Measurements from ENCODE around the gene RBAK. TPM values are rescaled to one million over a fixed set of nuclear protein-coding genes. Genes with fewer than 3 reads are reported as not detected.

The RBAK gene
- 11.0 TPM for polyA plus RNA-seq (2013)

GRCh38 chr7:5045558-5046396 is at the start of gene RBAK:
TSS of gene RBAK (plus strand) at chr7:5045860. CDS start at chr7:5048077, 2,217 bp downstream.
- no peaks in the 10 kb centered on the region for H3K27me3 ChIP-seq (replicated peaks in 2 of 5; ENCODE audit: control insufficient read depth in 4 of 5, insufficient read depth in 5 of 5, low read length in 4 of 5)
- H3K4me3 ChIP-seq (ENCODE audit: control insufficient read depth in 1 of 7, extremely low read depth in 1 of 7, insufficient read depth in 4 of 7, low read depth in 2 of 7, low read length in 6 of 7): peak within 1 kb of the TSS; percentile 64 to 81 (median 75)
- peaks cover 4 to 24% (median 17%) of the 10 kb centered on the region in 4 experiments for H3K36me3 ChIP-seq (ENCODE audit: control insufficient read depth in 4 of 4, insufficient read depth in 4 of 4, low read length in 3 of 4)
- DNase-seq: peak; percentile 94 to 97 (median 95)
- H3K27ac ChIP-seq (ENCODE audit: insufficient read depth in 1 of 2, low read depth in 1 of 2, low read length in 2 of 2, poor library complexity in 1 of 2, severe bottlenecking in 2 of 2): peak within 1 kb of the TSS; percentile 79 to 87
- CTCF ChIA-PET: interaction anchor here (0.9 to 1.1 kb wide), 2 partner anchors 40 to 72 kb away, joined by 3 read pairs; no protein-coding TSS in a partner anchor
- peaks cover 0 to 15% (median 5%) of the 10 kb centered on the region in 5 experiments for H3K9me3 ChIP-seq (ENCODE audit: control extremely low read depth in 1 of 5, control insufficient read depth in 4 of 5, insufficient read depth in 2 of 5, low read depth in 1 of 5, low read length in 4 of 5)
- under 1% methylated on average over 60 of the region's 69 CpGs for WGBS (ENCODE audit: insufficient coverage)
- POLR2A ChIA-PET: no interaction called here
- H3K4me1 ChIP-seq (ENCODE audit: control extremely low read depth in 1 of 4, control insufficient read depth in 4 of 4, insufficient read depth in 4 of 4, low read length in 3 of 4): peaks cover 0 to 4% (median 1%) of the 10 kb centered on the region in 4 experiments

DNA sequence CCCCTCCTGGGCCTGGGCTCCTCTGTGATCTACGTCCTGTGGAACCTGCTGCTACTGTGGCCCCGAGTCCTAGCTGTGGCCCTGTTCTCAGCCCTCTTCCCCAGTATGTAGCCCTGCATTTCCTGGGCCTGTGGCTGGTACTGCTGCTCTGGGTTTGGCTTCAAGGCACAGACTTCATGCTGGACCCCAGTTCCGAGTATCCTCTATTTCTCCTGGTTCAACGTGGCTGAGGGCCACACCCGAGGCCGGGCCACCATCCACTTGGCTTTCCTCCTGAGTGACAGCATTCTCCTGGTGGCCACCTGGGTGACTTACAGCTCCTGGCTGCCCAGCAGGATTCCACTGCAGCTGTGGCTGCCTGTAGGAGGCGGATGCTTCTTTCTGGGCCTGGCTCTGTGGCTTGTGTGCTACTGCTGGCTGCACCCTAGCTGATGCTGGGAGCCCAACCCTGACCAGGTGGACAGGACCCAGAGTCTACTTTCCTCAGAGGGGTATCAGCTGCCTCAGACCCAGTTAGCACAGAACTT is 48.9 kb upstream of the RBAK start:
- ChIA-PET POLR2A (no interaction called here), CTCF (no interaction called here)
- Histone ChIP-seq H3K9me3 (ENCODE audit: control extremely low read depth in 1 of 5, control insufficient read depth in 4 of 5, insufficient read depth in 2 of 5, low read depth in 1 of 5, low read length in 4 of 5) (no peaks in the 10 kb centered on the region), H3K4me3 (ENCODE audit: control insufficient read depth in 1 of 7, extremely low read depth in 1 of 7, insufficient read depth in 4 of 7, low read depth in 2 of 7, low read length in 6 of 7) (no peak overlapping the region), H3K36me3 (ENCODE audit: control insufficient read depth in 4 of 4, insufficient read depth in 4 of 4, low read length in 3 of 4) (peaks cover 11 to 70% (median 35%) of the 10 kb centered on the region in 4 experiments), H3K4me1 (ENCODE audit: control extremely low read depth in 1 of 4, control insufficient read depth in 4 of 4, insufficient read depth in 4 of 4, low read length in 3 of 4) (no peaks in the 10 kb centered on the region), H3K27ac (ENCODE audit: insufficient read depth in 1 of 2, low read depth in 1 of 2, low read length in 2 of 2, poor library complexity in 1 of 2, severe bottlenecking in 2 of 2) (no peak overlapping the region), H3K27me3 (replicated peaks in 2 of 5; ENCODE audit: control insufficient read depth in 4 of 5, insufficient read depth in 5 of 5, low read length in 4 of 5) (no peaks in the 10 kb centered on the region)
- DNase-seq: no peak
- whole genome bisulfite sequencing (ENCODE audit: insufficient coverage): 93% methylated on average over 7 of the region's 7 CpGs

DNA sequence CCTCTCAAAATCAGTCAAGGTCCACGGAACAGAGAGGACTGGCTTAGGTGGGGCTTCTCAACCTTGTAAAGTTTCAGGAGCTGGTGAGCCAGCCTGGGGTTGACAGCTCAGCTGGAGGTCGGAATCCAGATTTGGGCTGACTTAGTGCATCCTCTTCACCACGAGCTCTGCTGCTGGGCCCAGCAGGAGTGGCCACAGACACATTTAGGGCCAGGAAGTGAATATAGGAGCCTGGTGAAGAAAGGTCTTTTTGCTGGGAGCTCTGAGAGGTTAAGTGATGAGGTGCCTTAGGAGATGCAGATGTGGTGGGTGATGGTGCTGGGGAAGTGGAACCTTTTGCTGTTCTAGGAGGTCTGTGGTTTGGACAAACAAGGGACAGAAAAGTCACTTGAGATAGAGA is 47.4 kb upstream of the RBAK start:
- ChIA-PET CTCF (interaction anchor here (0.6 to 1.0 kb wide), 2 partner anchors 19 to 93 kb away, joined by 3 to 5 read pairs; no protein-coding TSS in a partner anchor), POLR2A (no interaction called here)
- Histone ChIP-seq H3K9me3 (ENCODE audit: control extremely low read depth in 1 of 5, control insufficient read depth in 4 of 5, insufficient read depth in 2 of 5, low read depth in 1 of 5, low read length in 4 of 5) (no peaks in the 10 kb centered on the region), H3K4me1 (ENCODE audit: control extremely low read depth in 1 of 4, control insufficient read depth in 4 of 4, insufficient read depth in 4 of 4, low read length in 3 of 4) (no peaks in the 10 kb centered on the region), H3K27me3 (replicated peaks in 2 of 5; ENCODE audit: control insufficient read depth in 4 of 5, insufficient read depth in 5 of 5, low read length in 4 of 5) (no peaks in the 10 kb centered on the region), H3K4me3 (ENCODE audit: control insufficient read depth in 1 of 7, extremely low read depth in 1 of 7, insufficient read depth in 4 of 7, low read depth in 2 of 7, low read length in 6 of 7) (no peak overlapping the region), H3K27ac (ENCODE audit: insufficient read depth in 1 of 2, low read depth in 1 of 2, low read length in 2 of 2, poor library complexity in 1 of 2, severe bottlenecking in 2 of 2) (no peak overlapping the region), H3K36me3 (ENCODE audit: control insufficient read depth in 4 of 4, insufficient read depth in 4 of 4, low read length in 3 of 4) (peaks cover 5 to 56% (median 30%) of the 10 kb centered on the region in 4 experiments)
- DNase-seq: no peak
- WGBS (ENCODE audit: insufficient coverage): 100% methylated on average over 2 of the region's 3 CpGs

DNA sequence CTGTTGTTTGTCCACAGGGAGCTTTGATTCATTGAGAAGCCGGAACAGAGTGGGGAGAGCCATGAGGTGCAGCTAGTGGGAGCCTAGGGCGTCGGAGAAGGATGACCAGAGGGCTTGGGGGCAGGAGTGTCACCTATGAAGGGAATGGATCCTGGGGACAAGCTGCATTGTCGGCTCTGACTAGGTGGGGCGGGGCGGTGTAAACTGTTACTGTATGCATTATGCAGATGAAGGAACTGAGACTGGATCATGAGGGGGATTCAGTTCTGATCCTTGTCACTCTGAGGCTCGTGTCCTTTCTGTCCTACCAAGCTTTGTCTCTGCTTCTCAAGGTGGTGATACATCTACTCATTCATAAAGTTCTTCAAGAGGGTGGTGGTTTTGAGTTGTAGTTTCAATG is 46.8 kb upstream of the RBAK start:
- POLR2A ChIA-PET: no interaction called here
- WGBS (ENCODE audit: insufficient coverage): 100% methylated on average over 4 of the region's 7 CpGs
- H3K36me3 ChIP-seq (ENCODE audit: control insufficient read depth in 4 of 4, insufficient read depth in 4 of 4, low read length in 3 of 4): peaks cover 5 to 49% (median 25%) of the 10 kb centered on the region in 4 experiments
- CTCF ChIA-PET: interaction anchor here (1.0 kb wide), 1 partner anchor 19 kb away, joined by 3 read pairs; no protein-coding TSS in a partner anchor
- no peak for DNase-seq
- no peak overlapping the region for H3K27ac ChIP-seq (ENCODE audit: insufficient read depth in 1 of 2, low read depth in 1 of 2, low read length in 2 of 2, poor library complexity in 1 of 2, severe bottlenecking in 2 of 2)
- no peaks in the 10 kb centered on the region for H3K4me1 ChIP-seq (ENCODE audit: control extremely low read depth in 1 of 4, control insufficient read depth in 4 of 4, insufficient read depth in 4 of 4, low read length in 3 of 4)
- H3K4me3 ChIP-seq (ENCODE audit: control insufficient read depth in 1 of 7, extremely low read depth in 1 of 7, insufficient read depth in 4 of 7, low read depth in 2 of 7, low read length in 6 of 7): no peak overlapping the region
- no peaks in the 10 kb centered on the region for H3K27me3 ChIP-seq (replicated peaks in 2 of 5; ENCODE audit: control insufficient read depth in 4 of 5, insufficient read depth in 5 of 5, low read length in 4 of 5)
- no peaks in the 10 kb centered on the region for H3K9me3 ChIP-seq (ENCODE audit: control extremely low read depth in 1 of 5, control insufficient read depth in 4 of 5, insufficient read depth in 2 of 5, low read depth in 1 of 5, low read length in 4 of 5)

GRCh38 chr7:4999369-4999950 is 46.2 kb upstream of the RBAK start:
- H3K27me3 ChIP-seq (replicated peaks in 2 of 5; ENCODE audit: control insufficient read depth in 4 of 5, insufficient read depth in 5 of 5, low read length in 4 of 5): no peaks in the 10 kb centered on the region
- POLR2A ChIA-PET: no interaction called here
- WGBS (ENCODE audit: insufficient coverage): 100% methylated on average over 4 of the region's 5 CpGs

DNA sequence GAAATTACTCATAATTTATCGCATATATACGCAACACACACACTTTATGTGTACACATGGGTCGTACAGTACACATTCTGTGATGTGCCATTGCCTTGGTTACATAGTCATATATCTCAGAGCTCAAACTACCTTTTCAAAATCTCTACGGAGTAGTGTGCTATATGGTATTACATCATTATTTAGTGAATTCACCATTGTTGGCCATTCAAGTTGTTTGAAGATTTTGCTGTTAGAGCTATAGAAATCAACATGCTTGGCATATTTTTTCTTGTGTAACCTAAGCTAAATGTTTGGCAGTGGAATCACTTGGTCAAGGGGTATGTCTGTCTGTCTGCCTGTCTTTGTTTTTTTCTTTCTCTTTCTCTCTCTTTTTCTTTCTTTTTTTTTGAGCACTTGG is 44.7 kb upstream of the RBAK start:
- no peaks in the 10 kb centered on the region for H3K4me1 ChIP-seq (ENCODE audit: control extremely low read depth in 1 of 4, control insufficient read depth in 4 of 4, insufficient read depth in 4 of 4, low read length in 3 of 4)
- H3K27ac ChIP-seq (ENCODE audit: insufficient read depth in 1 of 2, low read depth in 1 of 2, low read length in 2 of 2, poor library complexity in 1 of 2, severe bottlenecking in 2 of 2): no peak overlapping the region
- ChIA-PET POLR2A (no interaction called here), CTCF (interaction anchor here (0.7 kb wide), 1 partner anchor 1073 kb away, joined by 3 read pairs; no protein-coding TSS in a partner anchor)
- H3K27me3 ChIP-seq (replicated peaks in 2 of 5; ENCODE audit: control insufficient read depth in 4 of 5, insufficient read depth in 5 of 5, low read length in 4 of 5): no peaks in the 10 kb centered on the region
- H3K4me3 ChIP-seq (ENCODE audit: control insufficient read depth in 1 of 7, extremely low read depth in 1 of 7, insufficient read depth in 4 of 7, low read depth in 2 of 7, low read length in 6 of 7): no peak overlapping the region
- no CpG with 5 or more reads among the region's 4 CpGs for WGBS (ENCODE audit: insufficient coverage)
- H3K36me3 ChIP-seq (ENCODE audit: control insufficient read depth in 4 of 4, insufficient read depth in 4 of 4, low read length in 3 of 4): peaks cover 0 to 33% (median 18%) of the 10 kb centered on the region in 4 experiments
- DNase-seq: no peak
- no peaks in the 10 kb centered on the region for H3K9me3 ChIP-seq (ENCODE audit: control extremely low read depth in 1 of 5, control insufficient read depth in 4 of 5, insufficient read depth in 2 of 5, low read depth in 1 of 5, low read length in 4 of 5)

More at GRCh38 chr7:4999369-4999950, 46.2 kb upstream of the RBAK start:
- no peaks in the 10 kb centered on the region for H3K9me3 ChIP-seq (ENCODE audit: control extremely low read depth in 1 of 5, control insufficient read depth in 4 of 5, insufficient read depth in 2 of 5, low read depth in 1 of 5, low read length in 4 of 5)
- H3K4me1 ChIP-seq (ENCODE audit: control extremely low read depth in 1 of 4, control insufficient read depth in 4 of 4, insufficient read depth in 4 of 4, low read length in 3 of 4): no peaks in the 10 kb centered on the region
- peaks cover 5 to 45% (median 22%) of the 10 kb centered on the region in 4 experiments for H3K36me3 ChIP-seq (ENCODE audit: control insufficient read depth in 4 of 4, insufficient read depth in 4 of 4, low read length in 3 of 4)
- H3K4me3 ChIP-seq (ENCODE audit: control insufficient read depth in 1 of 7, extremely low read depth in 1 of 7, insufficient read depth in 4 of 7, low read depth in 2 of 7, low read length in 6 of 7): no peak overlapping the region
- CTCF ChIA-PET: no interaction called here
- DNase-seq: no peak
- no peak overlapping the region for H3K27ac ChIP-seq (ENCODE audit: insufficient read depth in 1 of 2, low read depth in 1 of 2, low read length in 2 of 2, poor library complexity in 1 of 2, severe bottlenecking in 2 of 2)

DNA sequence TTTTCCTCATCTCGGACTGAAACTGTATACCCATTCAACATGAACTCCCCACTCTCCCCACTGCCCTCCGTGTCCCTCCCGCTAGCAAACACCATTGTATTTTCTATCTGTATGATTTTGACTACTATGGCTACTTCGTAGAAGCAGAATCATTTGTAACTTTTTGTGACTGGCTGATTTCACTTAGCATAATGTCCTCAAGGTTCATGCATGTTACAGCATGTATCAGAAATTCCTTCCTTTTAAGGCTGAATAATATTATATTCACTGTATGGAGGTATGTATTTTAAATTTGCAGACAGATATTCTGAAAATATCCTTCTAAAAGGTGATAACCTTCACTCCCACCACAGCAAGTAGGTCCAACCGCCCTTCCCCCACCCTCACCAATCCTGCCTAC is 43.7 kb upstream of the RBAK start:
- H3K4me1 ChIP-seq (ENCODE audit: control extremely low read depth in 1 of 4, control insufficient read depth in 4 of 4, insufficient read depth in 4 of 4, low read length in 3 of 4): no peaks in the 10 kb centered on the region
- ChIA-PET CTCF (no interaction called here), POLR2A (no interaction called here)
- H3K27ac ChIP-seq (ENCODE audit: insufficient read depth in 1 of 2, low read depth in 1 of 2, low read length in 2 of 2, poor library complexity in 1 of 2, severe bottlenecking in 2 of 2): no peak overlapping the region
- H3K4me3 ChIP-seq (ENCODE audit: control insufficient read depth in 1 of 7, extremely low read depth in 1 of 7, insufficient read depth in 4 of 7, low read depth in 2 of 7, low read length in 6 of 7): no peak overlapping the region
- no peaks in the 10 kb centered on the region for H3K27me3 ChIP-seq (replicated peaks in 2 of 5; ENCODE audit: control insufficient read depth in 4 of 5, insufficient read depth in 5 of 5, low read length in 4 of 5)
- DNase-seq: no peak
- no peaks in the 10 kb centered on the region for H3K9me3 ChIP-seq (ENCODE audit: control extremely low read depth in 1 of 5, control insufficient read depth in 4 of 5, insufficient read depth in 2 of 5, low read depth in 1 of 5, low read length in 4 of 5)
- WGBS (ENCODE audit: insufficient coverage): 100% methylated on average over 1 of the region's 5 CpGs
- H3K36me3 ChIP-seq (ENCODE audit: control insufficient read depth in 4 of 4, insufficient read depth in 4 of 4, low read length in 3 of 4): peaks cover 0 to 24% (median 11%) of the 10 kb centered on the region in 4 experiments
